HEK293 (cell line): Measurements from ENCODE around the gene FAM110D.

Source experiments
- BCL11A ChIP-seq: fragments of 450-650 bp; formaldehyde crosslinking; IDR thresholded peaks from 2 replicates; pipeline ENCODE4 v1.5.1; 2016; ENCODE audit warnings: low read depth, missing biosample characterization, missing genetic modification characterization
- GLI2 ChIP-seq: fragments of 450-650 bp; formaldehyde crosslinking; IDR thresholded peaks from 2 replicates; pipeline ENCODE4; 2017; ENCODE audit warnings: missing biosample characterization, missing genetic modification characterization, low read depth, borderline replicate concordance
- GLIS1 ChIP-seq: fragments of 450-650 bp; formaldehyde crosslinking; IDR thresholded peaks from 2 replicates; pipeline ENCODE4 v1.5.1; 2016; ENCODE audit warnings: missing biosample characterization, missing genetic modification characterization
- HOXC10 ChIP-seq: sonication (generic); formaldehyde crosslinking; IDR thresholded peaks from 2 replicates; pipeline ENCODE4 v1.8.1; 2023; ENCODE audit warnings: mild to moderate bottlenecking, missing genetic modification reagents
- HOXD13 ChIP-seq: sonication (generic); formaldehyde crosslinking; IDR thresholded peaks from 2 replicates; pipeline ENCODE4 v1.8.0; 2022; ENCODE audit warnings: missing genetic modification reagents, borderline replicate concordance
- KLF8 ChIP-seq: fragments of 450-650 bp; formaldehyde crosslinking; IDR thresholded peaks from 2 replicates; pipeline ENCODE4 v1.5.1; 2016; ENCODE audit warnings: missing biosample characterization, missing genetic modification characterization
- SALL2 ChIP-seq: fragments of 450-650 bp; formaldehyde crosslinking; IDR thresholded peaks from 2 replicates; pipeline ENCODE4 v1.5.0; 2017; ENCODE audit warnings: missing biosample characterization, mild to moderate bottlenecking, missing genetic modification characterization, borderline replicate concordance
- SP3 ChIP-seq: fragments of 450-650 bp; formaldehyde crosslinking; IDR thresholded peaks from 2 replicates; pipeline ENCODE4 v1.5.1; 2016; ENCODE audit warnings: missing biosample characterization, missing genetic modification characterization
- WT1 ChIP-seq: fragments of 450-650 bp; formaldehyde crosslinking; IDR thresholded peaks from 2 replicates; pipeline ENCODE4 v1.5.1; 2016; ENCODE audit warnings: missing biosample characterization, missing genetic modification characterization
- ZFP37 ChIP-seq: fragments of 450-650 bp; formaldehyde crosslinking; IDR thresholded peaks from 2 replicates; pipeline ENCODE4 v1.5.1; 2016; ENCODE audit warnings: missing biosample characterization, missing genetic modification characterization
- ZNF140 ChIP-seq: fragments of 450-650 bp; formaldehyde crosslinking; IDR thresholded peaks from 2 replicates; pipeline ENCODE4 v1.5.1; 2016; ENCODE audit warnings: missing biosample characterization, missing genetic modification characterization
- ZNF148 ChIP-seq: fragments of 450-650 bp; formaldehyde crosslinking; IDR thresholded peaks from 2 replicates; pipeline ENCODE4 v1.5.0; 2017; ENCODE audit warnings: missing biosample characterization, missing genetic modification characterization, borderline replicate concordance
- ZNF16 ChIP-seq: fragments of 450-650 bp; formaldehyde crosslinking; IDR thresholded peaks from 2 replicates; pipeline ENCODE4 v1.5.1; 2016; ENCODE audit warnings: low read depth, missing biosample characterization, missing genetic modification characterization
- ZNF184 ChIP-seq: fragments of 450-650 bp; IDR thresholded peaks from 2 replicates; pipeline ENCODE4 v1.5.1; 2018; ENCODE audit warnings: missing biosample characterization, mild to moderate bottlenecking, missing genetic modification characterization
- ZNF19 ChIP-seq: fragments of 450-650 bp; formaldehyde crosslinking; IDR thresholded peaks from 2 replicates; pipeline ENCODE4; 2016; ENCODE audit warnings: missing biosample characterization, missing genetic modification characterization, low read depth
- ZNF23 ChIP-seq: fragments of 450-650 bp; formaldehyde crosslinking; IDR thresholded peaks from 2 replicates; pipeline ENCODE4 v1.5.1; 2016; ENCODE audit warnings: missing biosample characterization, missing genetic modification characterization, borderline replicate concordance
- ZNF239 ChIP-seq: fragments of 450-650 bp; formaldehyde crosslinking; IDR thresholded peaks from 2 replicates; pipeline ENCODE4 v1.5.1; 2016; ENCODE audit warnings: missing biosample characterization, missing genetic modification characterization
- ZNF24 ChIP-seq: fragments of 450-650 bp; formaldehyde crosslinking; IDR thresholded peaks from 2 replicates; pipeline ENCODE4 v1.5.1; 2016; ENCODE audit warnings: missing biosample characterization, missing genetic modification characterization
- ZNF26 ChIP-seq: fragments of 450-650 bp; formaldehyde crosslinking; IDR thresholded peaks from 2 replicates; pipeline ENCODE4 v1.5.1; 2016; ENCODE audit warnings: missing biosample characterization, missing genetic modification characterization
- ZNF311 ChIP-seq: fragments of 450-650 bp; formaldehyde crosslinking; IDR thresholded peaks from 2 replicates; pipeline ENCODE4 v1.5.1; 2017; ENCODE audit warnings: missing biosample characterization, missing genetic modification characterization, borderline replicate concordance
- ZNF350 ChIP-seq: fragments of 450-650 bp; formaldehyde crosslinking; IDR thresholded peaks from 2 replicates; pipeline ENCODE4 v1.5.0; 2017; ENCODE audit warnings: missing biosample characterization, mild to moderate bottlenecking, missing genetic modification characterization
- ZNF362 ChIP-seq: fragments of 450-650 bp; formaldehyde crosslinking; IDR thresholded peaks from 2 replicates; pipeline ENCODE4 v1.5.1; 2016; ENCODE audit warnings: missing biosample characterization, missing genetic modification characterization
- ZNF37A ChIP-seq: fragments of 450-650 bp; IDR thresholded peaks from 2 replicates; pipeline ENCODE4 v1.5.1; 2018; ENCODE audit warnings: missing biosample characterization, missing genetic modification characterization
- ZNF423 ChIP-seq: fragments of 450-650 bp; formaldehyde crosslinking; IDR thresholded peaks from 2 replicates; pipeline ENCODE4 v1.5.1; 2016; ENCODE audit warnings: missing biosample characterization, missing genetic modification characterization
- ZNF473 ChIP-seq: fragments of 450-650 bp; formaldehyde crosslinking; IDR thresholded peaks from 2 replicates; pipeline ENCODE4 v1.5.1; 2017; ENCODE audit warnings: missing biosample characterization, missing genetic modification characterization
- ZNF558 ChIP-seq: fragments of 450-650 bp; formaldehyde crosslinking; IDR thresholded peaks from 2 replicates; pipeline ENCODE4 v1.5.1; 2016; ENCODE audit warnings: missing biosample characterization, missing genetic modification characterization
- ZNF596 ChIP-seq: fragments of 450-650 bp; IDR thresholded peaks from 2 replicates; pipeline ENCODE4 v1.5.0; 2018; ENCODE audit warnings: missing biosample characterization, mild to moderate bottlenecking, missing genetic modification characterization, moderate library complexity
- ZNF623 ChIP-seq: fragments of 450-650 bp; formaldehyde crosslinking; IDR thresholded peaks from 2 replicates; pipeline ENCODE4 v1.5.1; 2016; ENCODE audit warnings: missing biosample characterization, missing genetic modification characterization
- ZNF677 ChIP-seq: fragments of 450-650 bp; IDR thresholded peaks from 2 replicates; pipeline ENCODE4 v1.5.0; 2018; ENCODE audit warnings: missing biosample characterization, mild to moderate bottlenecking, missing genetic modification characterization, moderate library complexity
- ZNF76 ChIP-seq: fragments of 450-650 bp; formaldehyde crosslinking; IDR thresholded peaks from 2 replicates; pipeline ENCODE4; 2016; ENCODE audit warnings: low read depth, missing biosample characterization, missing genetic modification characterization, borderline replicate concordance
- ZNF777 ChIP-seq: fragments of 450-650 bp; formaldehyde crosslinking; IDR thresholded peaks from 2 replicates; pipeline ENCODE4 v1.5.1; 2017; ENCODE audit warnings: missing biosample characterization, missing genetic modification characterization, borderline replicate concordance
- ZNF785 ChIP-seq: fragments of 450-650 bp; formaldehyde crosslinking; IDR thresholded peaks from 2 replicates; pipeline ENCODE4 v1.5.1; 2016; ENCODE audit warnings: missing biosample characterization, missing genetic modification characterization
- ZSCAN16 ChIP-seq: fragments of 450-650 bp; formaldehyde crosslinking; IDR thresholded peaks from 2 replicates; pipeline ENCODE4 v1.5.1; 2016; ENCODE audit warnings: missing biosample characterization, missing genetic modification characterization
- TF ChIP-seq, protein P1 (sequence below): fragments of 450-650 bp; formaldehyde crosslinking; IDR thresholded peaks from 2 replicates; pipeline ENCODE4 v1.5.1; 2016; ENCODE audit warnings: missing biosample characterization, missing genetic modification characterization
- TF ChIP-seq, protein P2 (sequence below): fragments of 450-650 bp; formaldehyde crosslinking; IDR thresholded peaks from 2 replicates; pipeline ENCODE4; 2016; ENCODE audit warnings: missing biosample characterization, missing genetic modification characterization

The FAM110D gene

GRCh38 chr1:26169669-26170471, 11.0 kb downstream of the FAM110D start, which contains the start of gene ZNF593 (continued):
- TF ChIP-seq ZNF239 (tag by site-specific recombination) = 0 out of 2 replicates have a peak, but pooled peaks have one; percentile 27
- peak; percentile 61; the same call in 1 of the 2 replicates for TF ChIP-seq ZNF148 (tag by site-specific recombination)
- peak; percentile 97 for TF ChIP-seq ZFP37 (tag by site-specific recombination)
- TF ChIP-seq, protein P1, sequence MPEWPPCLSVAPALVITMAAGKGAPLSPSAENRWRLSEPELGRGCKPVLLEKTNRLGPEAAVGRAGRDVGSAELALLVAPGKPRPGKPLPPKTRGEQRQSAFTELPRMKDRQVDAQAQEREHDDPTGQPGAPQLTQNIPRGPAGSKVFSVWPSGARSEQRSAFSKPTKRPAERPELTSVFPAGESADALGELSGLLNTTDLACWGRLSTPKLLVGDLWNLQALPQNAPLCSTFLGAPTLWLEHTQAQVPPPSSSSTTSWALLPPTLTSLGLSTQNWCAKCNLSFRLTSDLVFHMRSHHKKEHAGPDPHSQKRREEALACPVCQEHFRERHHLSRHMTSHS (tag by site-specific recombination) = no peak
- TF ChIP-seq WT1 (tag by site-specific recombination) = no peak; the same call in 1 of the 2 replicates
- TF ChIP-seq, protein P2, sequence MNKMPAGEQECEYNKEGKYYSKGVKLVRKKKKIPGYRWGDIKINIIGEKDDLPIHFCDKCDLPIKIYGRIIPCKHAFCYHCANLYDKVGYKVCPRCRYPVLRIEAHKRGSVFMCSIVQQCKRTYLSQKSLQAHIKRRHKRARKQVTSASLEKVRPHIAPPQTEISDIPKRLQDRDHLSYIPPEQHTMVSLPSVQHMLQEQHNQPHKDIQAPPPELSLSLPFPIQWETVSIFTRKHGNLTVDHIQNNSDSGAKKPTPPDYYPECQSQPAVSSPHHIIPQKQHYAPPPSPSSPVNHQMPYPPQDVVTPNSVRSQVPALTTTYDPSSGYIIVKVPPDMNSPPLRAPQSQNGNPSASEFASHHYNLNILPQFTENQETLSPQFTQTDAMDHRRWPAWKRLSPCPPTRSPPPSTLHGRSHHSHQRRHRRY (tag by site-specific recombination) = no peak
- TF ChIP-seq HOXD13 = no peak
- TF ChIP-seq ZNF362 (tag by site-specific recombination) = no peak
- peak; percentile 87 for TF ChIP-seq ZSCAN16 (tag by site-specific recombination)
- no peak for TF ChIP-seq HOXC10 (CRISPR knock-in tag)
- TF ChIP-seq ZNF16 = no peak
- no peak for TF ChIP-seq ZNF311 (tag by site-specific recombination)
- peak; percentile 98 for TF ChIP-seq BCL11A (tag by site-specific recombination)
- peak; percentile 97 for TF ChIP-seq GLIS1
- no peak for TF ChIP-seq ZNF558
- TF ChIP-seq ZNF26 (tag by site-specific recombination) = no peak
- peak; percentile 100 for TF ChIP-seq ZNF423 (tag by site-specific recombination)
- TF ChIP-seq ZNF623 (tag by site-specific recombination) = no peak
- TF ChIP-seq ZNF596 (tag by site-specific recombination) = no peak
- no peak for TF ChIP-seq ZNF677 (tag by site-specific recombination)
- no peak for TF ChIP-seq ZNF19 (tag by site-specific recombination)
- TF ChIP-seq ZNF24 (tag by site-specific recombination) = peak; percentile 83
- TF ChIP-seq ZNF350 (tag by site-specific recombination) = no peak
- no peak for TF ChIP-seq GLI2 (tag by site-specific recombination)
- no peak for TF ChIP-seq ZNF473
- no peak for TF ChIP-seq ZNF785 (tag by site-specific recombination)
- TF ChIP-seq ZNF76 = peak; percentile 75
- peak; percentile 94 for TF ChIP-seq KLF8 (tag by site-specific recombination)
- TF ChIP-seq ZNF37A (tag by site-specific recombination) = no peak
- TF ChIP-seq SALL2 = 0 out of 2 replicates have a peak, but pooled peaks have one; percentile 29
- peak; percentile 69 for TF ChIP-seq SP3
- peak; percentile 81 for TF ChIP-seq ZNF184 (tag by site-specific recombination)
- TF ChIP-seq ZNF777 (tag by site-specific recombination) = no peak
- TF ChIP-seq ZNF140 (tag by site-specific recombination) = no peak
- TF ChIP-seq ZNF23 = no peak
